GM23248 (cell line): ENCODE data around the gene MAF. TPM values are rescaled to one million over a fixed set of nuclear protein-coding genes. Genes with fewer than 3 reads are reported as not detected.

Experiments
- DNase-seq: peaks from one replicate; pipeline ENCODE4 v3.0.0-alpha.2; 2015
- H2AFZ ChIP-seq: fragments of 200-600 bp; sonication (generic); 2 replicates; pipeline ENCODE4 v1.6.1; 2016; ENCODE audit warnings: antibody characterized with exemption
- H3F3A ChIP-seq: fragments of 200-600 bp; sonication (generic); 2 replicates; pipeline ENCODE4 v1.6.1; 2016; ENCODE audit warnings: mild to moderate bottlenecking, antibody characterized with exemption, mixed run types; ENCODE audit not compliant: insufficient read depth
- H3K27ac ChIP-seq: fragments of 200-600 bp; sonication (generic); 2 replicates; pipeline ENCODE4 v1.5.1; 2016; ENCODE audit warnings: mild to moderate bottlenecking
- H3K27me3 ChIP-seq: fragments of 200-600 bp; sonication (generic); replicated peaks from 2 replicates; pipeline ENCODE4 v1.6.1; 2016; ENCODE audit warnings: mild to moderate bottlenecking; ENCODE audit not compliant: insufficient read depth
- H3K36me3 ChIP-seq: fragments of 200-600 bp; sonication (generic); 2 replicates; pipeline ENCODE4 v1.6.1; 2016; ENCODE audit warnings: low read depth, mild to moderate bottlenecking
- H3K4me1 ChIP-seq: fragments of 200-600 bp; sonication (generic); 2 replicates; pipeline ENCODE4 v1.6.1; 2016; ENCODE audit warnings: mild to moderate bottlenecking; ENCODE audit not compliant: insufficient read depth
- H3K4me2 ChIP-seq: fragments of 200-600 bp; sonication (generic); one replicate; pipeline ENCODE4 v1.6.1; 2016; ENCODE audit warnings: mild to moderate bottlenecking; ENCODE audit not compliant: unreplicated experiment
- H3K4me3 ChIP-seq: fragments of 200-600 bp; sonication (generic); 2 replicates; pipeline ENCODE4 v1.5.1; 2016; ENCODE audit warnings: mild to moderate bottlenecking
- H3K79me2 ChIP-seq: fragments of 200-600 bp; sonication (generic); 2 replicates; pipeline ENCODE4 v1.6.1; 2016; ENCODE audit warnings: mild to moderate bottlenecking; ENCODE audit not compliant: insufficient read depth
- H3K9ac ChIP-seq: fragments of 200-600 bp; sonication (generic); 2 replicates; pipeline ENCODE4 v1.6.1; 2016; ENCODE audit warnings: mild to moderate bottlenecking
- H3K9me2 ChIP-seq: fragments of 200-600 bp; sonication (generic); 2 replicates; pipeline ENCODE4 v1.6.1; 2016; ENCODE audit warnings: mixed run types, mild to moderate bottlenecking, moderate library complexity; ENCODE audit not compliant: insufficient read depth
- H3K9me3 ChIP-seq: fragments of 200-600 bp; sonication (generic); one replicate; pipeline ENCODE4 v1.6.1; 2017; ENCODE audit warnings: low read depth
- H4K20me1 ChIP-seq: fragments of 200-600 bp; sonication (generic); 2 replicates; pipeline ENCODE4 v1.6.0; 2016; ENCODE audit not compliant: insufficient read depth
- EZH2 ChIP-seq: fragments of 200-600 bp; sonication (generic); IDR thresholded peaks from 2 replicates; pipeline ENCODE4 v1.6.1; 2018; ENCODE audit warnings: antibody characterized with exemption, mild to moderate bottlenecking; ENCODE audit not compliant: insufficient read depth, poor library complexity, severe bottlenecking
- EZH2phosphoT487 ChIP-seq: fragments of 200-600 bp; sonication (generic); IDR thresholded peaks from 2 replicates; pipeline ENCODE4 v1.6.1; 2018; ENCODE audit warnings: antibody characterized with exemption, moderate library complexity, mild to moderate bottlenecking, low read depth; ENCODE audit not compliant: insufficient read depth
- WGBS, 2 experiments: methylation state at CpG; one replicate each; pipeline ENCODE4 v1.1.6; 2015 to 2017; ENCODE audit warnings: low lambda C conversion rate in 2 of 2, low coverage in 1 of 2; ENCODE audit errors: missing lambda C conversion rate in 2 of 2; 5-methylcytosine and 5-hydroxymethylcytosine counted together
- in situ Hi-C: fragments of 300-500 bp; cut with MboI; formaldehyde crosslinking; loops from 2 replicates; pipeline ENCODE4 v1.15.0; 2020
- polyA plus RNA-seq: library from polyadenylated mRNA; unstranded; fragments of >200 nt; fragmentation: Nextera tagmentation; extraction: Ambion mirVana; gene quantifications from 2 replicates; pipeline ENCODE4 v1.2.1, GENCODE V29; 2016
- total RNA-seq: library from RNA; depleted of rRNA; stranded (reverse); fragments of >200 nt; shearing (Covaris generic); gene quantifications from 2 replicates; pipeline ENCODE4 v1.2.3, GENCODE V29; 2014

The MAF gene
- total and polyA plus RNA-seq, 2 experiments from 2014 or later, result 0.22 TPM; not detected in 1

GRCh38 chr16:79597277-79598062 is 3.1 kb downstream of the MAF start:
- 9 to 13% methylated on average over 5 of the region's 5 CpGs for WGBS, 2 experiments
- DNase-seq, result no peak
- H3K4me2 ChIP-seq, result no peak overlapping the region
- no peaks in the 10 kb centered on the region for H3K9me3 ChIP-seq
- no peaks in the 10 kb centered on the region for H3K79me2 ChIP-seq
- no peak overlapping the region for H3K9ac ChIP-seq
- H2AFZ ChIP-seq, result no peak overlapping the region
- TF ChIP-seq EZH2, result peak; percentile 30
- TF ChIP-seq EZH2phosphoT487, result no peak
- no peaks in the 10 kb centered on the region for H3K9me2 ChIP-seq
- H4K20me1 ChIP-seq, result no peaks in the 10 kb centered on the region
- in situ Hi-C loops, result no loop called here
- no peak overlapping the region for H3K4me3 ChIP-seq
- no peak overlapping the region for H3K27ac ChIP-seq
- no peaks in the 10 kb centered on the region for H3F3A ChIP-seq
- H3K36me3 ChIP-seq, result no peaks in the 10 kb centered on the region
- peaks cover 72% of the 10 kb centered on the region for H3K27me3 ChIP-seq
- H3K4me1 ChIP-seq, result peaks cover 6% of the 10 kb centered on the region; the same call in 1 of the 2 replicates

GRCh38 chr16:79595931-79596450 is 4.5 kb downstream of the MAF start:
- Histone ChIP-seq H3K27me3 (peaks cover 72% of the 10 kb centered on the region), H3K79me2 (no peaks in the 10 kb centered on the region), H3K9me3 (no peaks in the 10 kb centered on the region), H3F3A (no peaks in the 10 kb centered on the region), H4K20me1 (no peaks in the 10 kb centered on the region), H3K36me3 (no peaks in the 10 kb centered on the region), H3K27ac (no peak overlapping the region), H3K4me2 (no peak overlapping the region), H3K9ac (no peak overlapping the region), H2AFZ (no peak overlapping the region), H3K9me2 (no peaks in the 10 kb centered on the region), H3K4me1 (no peaks in the 10 kb centered on the region), H3K4me3 (no peak overlapping the region)
- TF ChIP-seq EZH2, result no peak
- TF ChIP-seq EZH2phosphoT487, result no peak
- WGBS, 2 experiments, result 19 to 25% methylated on average over 7 of the region's 7 CpGs
- DNase-seq, result no peak
- in situ Hi-C loops, result no loop called here

- Histone ChIP-seq H4K20me1 (no peaks in the 10 kb centered on the region), H3K4me3 (no peak overlapping the region), H3K9ac (no peak overlapping the region), H3K27me3 (peaks cover 66% of the 10 kb centered on the region), H3K36me3 (no peaks in the 10 kb centered on the region), H2AFZ (no peak overlapping the region), H3K79me2 (no peaks in the 10 kb centered on the region), H3K9me3 (no peaks in the 10 kb centered on the region), H3F3A (no peaks in the 10 kb centered on the region), H3K27ac (no peak overlapping the region), H3K4me1 (no peaks in the 10 kb centered on the region), H3K4me2 (no peak overlapping the region), H3K9me2 (no peaks in the 10 kb centered on the region)
- in situ Hi-C loops, result no loop called here
- DNase-seq, result no peak
- 2 to 4% methylated on average over 5 of the region's 5 CpGs for WGBS, 2 experiments
- TF ChIP-seq EZH2, result no peak
- TF ChIP-seq EZH2phosphoT487, result no peak
These were observed 5.3 kb downstream of the MAF start for GRCh38 chr16:79595231-79595641.

- no peaks in the 10 kb centered on the region for H4K20me1 ChIP-seq
- TF ChIP-seq EZH2phosphoT487 (no peak), EZH2 (no peak)
- DNase-seq, result no peak
- no peaks in the 10 kb centered on the region for H3K4me1 ChIP-seq
- peaks cover 68% of the 10 kb centered on the region for H3K27me3 ChIP-seq
- in situ Hi-C loops, result no loop called here
- no peak overlapping the region for H3K9ac ChIP-seq
- no peak overlapping the region for H3K4me2 ChIP-seq
- WGBS, 2 experiments, result 25 to 31% methylated on average over 8 of the region's 8 CpGs
- no peaks in the 10 kb centered on the region for H3F3A ChIP-seq
- no peak overlapping the region for H3K4me3 ChIP-seq
- no peak overlapping the region for H3K27ac ChIP-seq
- H3K79me2 ChIP-seq, result no peaks in the 10 kb centered on the region
- no peaks in the 10 kb centered on the region for H3K36me3 ChIP-seq
- no peak overlapping the region for H2AFZ ChIP-seq
- H3K9me2 ChIP-seq, result no peaks in the 10 kb centered on the region
- no peaks in the 10 kb centered on the region for H3K9me3 ChIP-seq
These were observed 6.8 kb downstream of the MAF start for GRCh38 chr16:79593754-79594153.
